Parathyroid adenoma (tissue), 2 donors: ENCODE data around the gene CFLAR.

ENCODE experiments used
- H2AFZ ChIP-seq: fragments of 300-600 bp; sonication (generic); one replicate; pipeline ENCODE4 v1.7.0; 2017; ENCODE audit warnings: antibody characterized with exemption, mild to moderate bottlenecking
- H3K27ac ChIP-seq: fragments of 300-600 bp; sonication (generic); one replicate; pipeline ENCODE4 v1.7.0; 2017
- H3K27me3 ChIP-seq: fragments of 300-600 bp; sonication (generic); one replicate; pipeline ENCODE4 v1.7.0; 2017; ENCODE audit warnings: low read length; ENCODE audit not compliant: control insufficient read depth, insufficient read depth
- H3K36me3 ChIP-seq: fragments of 300-600 bp; sonication (generic); one replicate; pipeline ENCODE4 v1.7.0; 2017; ENCODE audit warnings: low read length; ENCODE audit not compliant: control insufficient read depth, insufficient read depth
- H3K4me1 ChIP-seq: fragments of 300-600 bp; sonication (generic); one replicate; pipeline ENCODE4 v1.7.0; 2017; ENCODE audit warnings: control low read depth
- H3K4me2 ChIP-seq: fragments of 300-600 bp; sonication (generic); one replicate; pipeline ENCODE4 v1.7.0; 2017; ENCODE audit warnings: low read length
- H3K4me3 ChIP-seq: fragments of 300-600 bp; sonication (generic); one replicate; pipeline ENCODE4 v1.7.0; 2017; ENCODE audit warnings: low read depth, low read length
- H3K79me2 ChIP-seq: fragments of 300-600 bp; sonication (generic); one replicate; pipeline ENCODE4 v1.7.0; 2017; ENCODE audit warnings: control low read depth
- H3K9ac ChIP-seq: fragments of 300-600 bp; sonication (generic); one replicate; pipeline ENCODE4 v1.7.0; 2017; ENCODE audit warnings: mild to moderate bottlenecking
- H3K9me3 ChIP-seq: fragments of 300-600 bp; sonication (generic); one replicate; pipeline ENCODE4 v1.7.0; 2017; ENCODE audit warnings: low read length; ENCODE audit not compliant: control insufficient read depth
- CTCF ChIP-seq: fragments of 300-600 bp; sonication (generic); IDR thresholded peaks from one replicate; pipeline ENCODE4 v1.7.0; 2017; ENCODE audit warnings: antibody characterized with exemption, mild to moderate bottlenecking
- donor health status: primary hyperparathyroidism.

The CFLAR gene

DNA sequence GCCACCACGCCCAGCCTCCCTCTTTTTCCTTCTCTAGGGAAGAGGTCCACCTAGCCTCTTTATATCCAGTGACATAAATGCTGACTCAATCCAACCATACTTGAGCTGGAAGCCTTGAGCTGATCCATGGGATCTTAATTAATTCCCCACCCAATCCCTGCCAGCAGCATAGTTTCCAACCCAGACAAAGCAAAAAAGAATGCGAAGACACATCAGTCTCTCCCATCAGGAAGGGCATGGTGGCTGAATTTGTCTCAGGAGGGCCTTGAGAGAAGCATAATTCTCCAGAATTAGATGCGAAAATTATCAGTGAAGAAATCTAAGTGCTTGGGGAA is 89.5 kb downstream of the CFLAR start:
- Histone ChIP-seq H3K4me3 (no peak overlapping the region), H3K27me3 (no peaks in the 10 kb centered on the region), H3K4me1 (no peaks in the 10 kb centered on the region), H2AFZ (no peak overlapping the region), H3K4me2 (no peak overlapping the region), H3K36me3 (no peaks in the 10 kb centered on the region), H3K9me3 (no peaks in the 10 kb centered on the region), H3K79me2 (no peaks in the 10 kb centered on the region), H3K9ac (no peak overlapping the region), H3K27ac (no peak overlapping the region)
- TF ChIP-seq CTCF, result no peak

DNA sequence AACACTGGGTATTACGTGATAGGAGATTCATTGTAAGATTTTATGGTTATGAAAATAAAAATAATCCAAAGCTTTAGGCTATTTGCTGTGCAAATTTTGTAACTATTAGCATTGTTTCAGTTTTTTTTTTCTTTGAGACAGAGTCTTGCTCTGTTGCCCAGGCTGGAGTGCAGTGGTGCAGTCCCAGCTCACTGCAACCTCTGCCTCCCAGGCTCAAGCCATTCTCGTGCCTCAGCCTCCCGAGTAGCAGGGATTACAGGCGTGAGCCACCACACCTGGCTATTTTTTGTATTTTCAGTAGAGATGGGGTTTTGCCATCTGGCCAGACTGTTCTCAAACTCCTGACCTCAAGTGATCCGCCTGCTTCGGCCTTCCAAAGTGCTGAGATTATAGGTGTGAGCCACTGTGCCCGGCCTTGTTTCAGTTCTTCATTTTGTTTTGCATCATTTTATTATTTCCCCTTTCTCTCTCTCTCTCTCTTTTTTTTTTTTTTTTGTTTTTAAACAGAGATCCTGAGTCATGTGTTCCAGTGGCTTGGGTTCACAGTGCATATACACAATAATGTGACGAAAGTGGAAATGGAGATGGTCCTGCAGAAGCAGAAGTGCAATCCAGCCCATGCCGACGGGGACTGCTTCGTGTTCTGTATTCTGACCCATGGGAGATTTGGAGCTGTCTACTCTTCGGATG is 92.7 kb downstream of the CFLAR start:
- Histone ChIP-seq H2AFZ (no peak overlapping the region), H3K9ac (no peak overlapping the region), H3K4me2 (no peak overlapping the region), H3K27me3 (no peaks in the 10 kb centered on the region), H3K27ac (no peak overlapping the region), H3K79me2 (no peaks in the 10 kb centered on the region), H3K9me3 (no peaks in the 10 kb centered on the region), H3K4me1 (no peaks in the 10 kb centered on the region), H3K36me3 (no peaks in the 10 kb centered on the region), H3K4me3 (no peak overlapping the region)
- TF ChIP-seq CTCF, result no peak

DNA sequence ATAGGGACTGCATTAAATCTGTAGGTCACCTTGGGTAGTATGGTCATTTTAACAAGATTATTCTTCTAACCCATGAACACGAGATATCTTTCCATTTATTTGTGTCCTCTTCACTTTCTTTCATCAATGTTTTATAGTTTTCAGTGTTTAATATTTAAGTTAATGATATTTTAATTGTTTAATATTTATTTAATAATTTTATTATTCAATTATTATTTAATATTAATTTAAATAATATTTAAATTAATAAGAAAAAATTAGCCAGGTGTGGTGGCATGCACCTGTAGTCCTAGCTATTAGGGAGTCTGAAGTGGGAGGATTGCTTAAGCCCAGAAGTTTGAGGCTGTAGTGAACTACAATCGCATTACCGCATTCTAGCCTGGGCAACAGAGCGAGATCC is 100.0 kb downstream of the CFLAR start:
- no peak overlapping the region for H3K4me2 ChIP-seq
- TF ChIP-seq CTCF, result no peak
- no peaks in the 10 kb centered on the region for H3K9me3 ChIP-seq
- no peaks in the 10 kb centered on the region for H3K79me2 ChIP-seq
- peaks cover 14% of the 10 kb centered on the region for H3K4me1 ChIP-seq
- no peaks in the 10 kb centered on the region for H3K36me3 ChIP-seq
- H2AFZ ChIP-seq, result no peak overlapping the region
- H3K9ac ChIP-seq, result no peak overlapping the region
- no peak overlapping the region for H3K4me3 ChIP-seq
- H3K27me3 ChIP-seq, result no peaks in the 10 kb centered on the region
- no peak overlapping the region for H3K27ac ChIP-seq

DNA sequence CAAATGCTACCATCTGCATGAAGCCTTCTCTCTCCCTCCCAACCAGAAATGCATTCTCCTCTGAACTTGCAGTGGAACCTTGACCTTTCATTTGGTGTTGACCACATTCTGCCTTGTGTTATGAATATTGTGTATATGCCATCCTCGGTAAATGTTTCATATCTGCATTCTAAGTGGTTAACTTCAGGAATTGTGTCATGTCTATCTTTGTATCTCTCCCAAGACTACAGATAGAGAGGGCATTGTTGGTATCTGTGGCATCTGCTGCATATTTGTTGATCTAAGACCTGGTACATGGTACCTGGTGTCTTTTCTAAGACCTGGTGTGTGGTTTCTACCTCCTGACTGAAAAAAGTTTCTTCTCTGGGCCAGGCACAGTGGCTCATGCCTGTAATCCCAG is 101.0 kb downstream of the CFLAR start:
- Histone ChIP-seq H3K4me2 (no peak overlapping the region), H3K36me3 (no peaks in the 10 kb centered on the region), H3K27me3 (no peaks in the 10 kb centered on the region), H3K79me2 (no peaks in the 10 kb centered on the region), H3K27ac (no peak overlapping the region), H3K4me3 (no peak overlapping the region), H3K4me1 (peaks cover 14% of the 10 kb centered on the region), H3K9me3 (no peaks in the 10 kb centered on the region), H3K9ac (no peak overlapping the region), H2AFZ (no peak overlapping the region)
- TF ChIP-seq CTCF, result no peak

- no peak overlapping the region for H3K9ac ChIP-seq
- H3K27ac ChIP-seq, result no peak overlapping the region
- H3K9me3 ChIP-seq, result no peaks in the 10 kb centered on the region
- TF ChIP-seq CTCF, result no peak
- H3K79me2 ChIP-seq, result no peaks in the 10 kb centered on the region
- peaks cover 14% of the 10 kb centered on the region for H3K4me1 ChIP-seq
- H3K27me3 ChIP-seq, result no peaks in the 10 kb centered on the region
- H2AFZ ChIP-seq, result no peak overlapping the region
- no peak overlapping the region for H3K4me3 ChIP-seq
- no peak overlapping the region for H3K4me2 ChIP-seq
- H3K36me3 ChIP-seq, result no peaks in the 10 kb centered on the region
Observed at GRCh38 chr2:201218780-201219179, 102.8 kb downstream of the CFLAR start.
